HEK293 (cell line): ENCODE measurements around the gene BRD1.
A peak's percentile ranks its signal among the peaks of the same experiment; 100 is the strongest.

ENCODE experiments used
- CTCF ChIA-PET: fragments of 350-600 bp; formaldehyde crosslinking; extraction: SDS; loops from one replicate; lab custom pipeline; 2021; ENCODE audit warnings: antibody characterized with exemption; lab: Yijun Ruan, JAX
- POLR2A ChIA-PET: fragments of 300-600 bp; formaldehyde crosslinking; extraction: SDS; loops from one replicate; lab custom pipeline; 2020; ENCODE audit warnings: antibody characterized with exemption, inconsistent platforms; lab: Yijun Ruan, JAX
- H3K27ac ChIP-seq: fragments of 200-500 bp; sonication (Bioruptor generic); 2 replicates; pipeline ENCODE4 v1.5.1; 2014; ENCODE audit warnings: low read depth, low read length, control low read depth, inconsistent platforms; ENCODE audit errors: extremely low read depth
- H3K36me3 ChIP-seq, 2 experiments: fragments of 200-500 bp in 1 of 2; sonication (Bioruptor generic) in 1 of 2; 1 replicate in 1 of 2; 2 replicates in 1 of 2; pipeline ENCODE4 v1.5.1; 2014 to 2017; ENCODE audit warnings: inconsistent platforms in 2 of 2, low read length in 2 of 2; ENCODE audit not compliant: control insufficient read depth in 2 of 2, insufficient read depth in 1 of 2
- H3K4me1 ChIP-seq: fragments of 200-500 bp; sonication (Bioruptor generic); 2 replicates; pipeline ENCODE4 v1.5.1; 2014; ENCODE audit warnings: mild to moderate bottlenecking, low read length, inconsistent platforms; ENCODE audit not compliant: control insufficient read depth, insufficient read depth
- H3K4me3 ChIP-seq: 2 replicates; pipeline ENCODE4 v1.5.1; 2011; ENCODE audit warnings: low read depth, mild to moderate bottlenecking, control low read depth, low read length, moderate library complexity
- H3K9me3 ChIP-seq: fragments of 200-500 bp; sonication (Bioruptor generic); 2 replicates; pipeline ENCODE4 v1.5.1; 2014; ENCODE audit warnings: low read depth, low read length, inconsistent platforms; ENCODE audit not compliant: control insufficient read depth, insufficient read depth
- GLIS1 ChIP-seq: fragments of 450-650 bp; formaldehyde crosslinking; IDR thresholded peaks from 2 replicates; pipeline ENCODE4 v1.5.1; 2016; ENCODE audit warnings: missing biosample characterization, missing genetic modification characterization
- GLIS2 ChIP-seq: fragments of 450-650 bp; formaldehyde crosslinking; IDR thresholded peaks from 2 replicates; pipeline ENCODE4 v1.5.1; 2016; ENCODE audit warnings: missing biosample characterization, missing genetic modification characterization
- MZF1 ChIP-seq: fragments of 450-650 bp; formaldehyde crosslinking; IDR thresholded peaks from 2 replicates; pipeline ENCODE4 v1.5.1; 2017; ENCODE audit warnings: missing biosample characterization, missing genetic modification characterization, borderline replicate concordance
- SETDB1 ChIP-seq: IDR thresholded peaks from one replicate; pipeline ENCODE4 v1.6.1; 2017; ENCODE audit warnings: mild to moderate bottlenecking, low read length, moderate library complexity, mixed read lengths; ENCODE audit not compliant: insufficient read length
- YY1 ChIP-seq: fragments of 450-650 bp; formaldehyde crosslinking; IDR thresholded peaks from 2 replicates; pipeline ENCODE4 v1.5.1; 2018; ENCODE audit warnings: missing biosample characterization, missing genetic modification characterization
- ZBTB17 ChIP-seq: fragments of 450-650 bp; formaldehyde crosslinking; IDR thresholded peaks from 2 replicates; pipeline ENCODE4 v1.5.1; 2016; ENCODE audit warnings: missing biosample characterization, missing genetic modification characterization
- ZNF132 ChIP-seq: fragments of 450-650 bp; formaldehyde crosslinking; IDR thresholded peaks from 2 replicates; pipeline ENCODE4 v1.5.1; 2017; ENCODE audit warnings: missing biosample characterization, missing genetic modification characterization, borderline replicate concordance
- ZNF335 ChIP-seq: fragments of 450-650 bp; formaldehyde crosslinking; conservative IDR thresholded peaks from 2 replicates; pipeline ENCODE4 v1.5.1; 2016; ENCODE audit warnings: missing biosample characterization, missing genetic modification characterization
- ZNF585B ChIP-seq: fragments of 450-650 bp; formaldehyde crosslinking; IDR thresholded peaks from 2 replicates; pipeline ENCODE4 v1.5.1; 2016; ENCODE audit warnings: missing biosample characterization, missing genetic modification characterization
- ZNF747 ChIP-seq: fragments of 450-650 bp; formaldehyde crosslinking; IDR thresholded peaks from 2 replicates; pipeline ENCODE4 v1.5.1; 2016; ENCODE audit warnings: missing biosample characterization, missing genetic modification characterization
- ZSCAN23 ChIP-seq: fragments of 450-650 bp; formaldehyde crosslinking; IDR thresholded peaks from 2 replicates; pipeline ENCODE4 v1.5.1; 2016; ENCODE audit warnings: missing biosample characterization, missing genetic modification characterization
- TF ChIP-seq, protein P1 (sequence below): fragments of 450-650 bp; formaldehyde crosslinking; IDR thresholded peaks from 2 replicates; pipeline ENCODE4 v1.5.1; 2016; ENCODE audit warnings: missing biosample characterization, missing genetic modification characterization
- TF ChIP-seq, protein P2 (sequence below): fragments of 450-650 bp; formaldehyde crosslinking; IDR thresholded peaks from 2 replicates; pipeline ENCODE4; 2016; ENCODE audit warnings: missing biosample characterization, missing genetic modification characterization
- TF ChIP-seq, protein P3 (sequence below): fragments of 450-650 bp; formaldehyde crosslinking; IDR thresholded peaks from 2 replicates; pipeline ENCODE4 v1.5.0; 2017; ENCODE audit warnings: missing biosample characterization, missing genetic modification characterization, borderline replicate concordance
- TF ChIP-seq, protein P4 (sequence below): fragments of 450-650 bp; formaldehyde crosslinking; IDR thresholded peaks from 2 replicates; pipeline ENCODE4 v1.5.1; 2016; ENCODE audit warnings: missing biosample characterization, missing genetic modification characterization, borderline replicate concordance

BRD1 gene

DNA sequence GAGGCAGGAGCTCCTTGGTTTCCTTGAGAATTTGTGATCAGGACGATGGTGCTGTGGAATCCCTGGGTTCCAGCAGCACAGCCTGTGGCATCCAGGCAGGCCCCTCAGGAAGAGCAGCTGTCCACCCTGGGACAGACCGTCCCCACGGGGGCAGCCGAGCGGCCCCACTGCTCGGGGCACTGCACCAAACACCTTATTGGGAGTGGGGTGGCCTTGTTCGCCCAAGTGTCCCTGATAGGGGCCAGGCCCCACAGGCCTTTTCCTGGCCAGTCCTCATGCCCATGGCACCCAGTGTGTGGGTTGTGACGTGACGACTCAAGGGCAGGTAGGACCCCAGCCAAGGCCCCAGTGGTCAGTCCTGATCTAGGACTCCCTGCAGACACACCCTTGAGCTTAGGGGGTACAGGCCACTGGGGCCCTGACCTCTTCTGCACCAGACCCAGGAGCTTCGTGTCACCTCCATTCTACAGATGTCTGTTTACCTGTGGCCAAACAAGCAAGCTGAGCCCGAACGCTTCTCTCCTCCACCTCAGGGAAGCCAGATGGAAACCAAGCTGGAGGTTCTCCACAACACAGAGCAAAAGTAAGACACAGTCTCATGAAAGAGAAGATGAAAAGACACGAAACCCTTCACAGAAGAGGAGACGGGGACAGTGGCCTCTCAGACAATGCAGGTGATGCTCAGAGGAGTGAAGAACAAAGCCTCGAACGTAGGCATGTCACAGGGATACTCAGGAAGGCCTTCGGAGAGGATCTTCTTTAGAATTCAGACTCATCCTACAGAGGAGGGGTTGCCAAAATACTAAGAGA lies 1.6 kb upstream of the BRD1 start:
- H3K9me3 ChIP-seq = no peaks in the 10 kb centered on the region
- ChIA-PET CTCF (interaction anchor here (0.6 kb wide), 1 partner anchor 165 kb away, joined by 3 read pairs; no protein-coding TSS in a partner anchor), POLR2A (interaction anchor here (0.5 kb wide), 1 partner anchor 42 kb away, joined by 3 read pairs; no protein-coding TSS in a partner anchor)
- TF ChIP-seq MZF1 (tag by site-specific recombination) (no peak), ZNF335 (tag by site-specific recombination) (peak; percentile 48; the same call in 1 of the 2 replicates)
- TF ChIP-seq, protein P1, sequence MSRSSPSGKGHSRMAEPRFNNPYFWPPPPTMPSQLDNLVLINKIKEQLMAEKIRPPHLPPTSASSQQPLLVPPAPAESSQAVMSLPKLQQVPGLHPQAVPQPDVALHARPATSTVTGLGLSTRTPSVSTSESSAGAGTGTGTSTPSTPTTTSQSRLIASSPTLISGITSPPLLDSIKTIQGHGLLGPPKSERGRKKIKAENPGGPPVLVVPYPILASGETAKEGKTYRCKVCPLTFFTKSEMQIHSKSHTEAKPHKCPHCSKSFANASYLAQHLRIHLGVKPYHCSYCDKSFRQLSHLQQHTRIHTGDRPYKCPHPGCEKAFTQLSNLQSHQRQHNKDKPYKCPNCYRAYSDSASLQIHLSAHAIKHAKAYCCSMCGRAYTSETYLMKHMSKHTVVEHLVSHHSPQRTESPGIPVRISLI (tag by site-specific recombination) = no peak
- H3K4me3 ChIP-seq = no peak overlapping the region
- peaks cover 0 to 20% of the 10 kb centered on the region in 2 experiments; a peak in 1 of 3 replicates for H3K36me3 ChIP-seq
- no peak overlapping the region for H3K27ac ChIP-seq
- peaks cover 4% of the 10 kb centered on the region for H3K4me1 ChIP-seq

DNA sequence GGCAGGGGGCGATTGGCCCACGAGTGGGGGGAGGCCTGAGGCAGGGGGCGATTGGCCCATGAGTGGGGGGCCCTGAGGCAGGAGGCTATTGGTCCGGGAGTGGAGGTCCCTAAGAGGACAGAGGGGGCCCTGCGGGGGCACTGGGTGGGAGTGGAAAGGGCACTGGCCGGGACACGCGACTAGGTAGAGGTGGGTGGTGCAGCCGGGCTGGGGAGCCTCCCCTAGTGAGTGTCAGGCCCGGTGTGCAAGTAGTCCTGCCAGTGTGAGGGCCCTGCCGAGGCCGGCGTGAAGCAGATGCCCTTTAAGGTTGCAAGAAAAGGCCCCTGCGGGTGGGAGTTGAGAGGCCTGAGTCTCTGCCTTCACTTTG lies 909 bp upstream of the BRD1 start:
- TF ChIP-seq ZBTB17 (tag by site-specific recombination) (no peak), ZNF335 (tag by site-specific recombination) (0 out of 2 replicates have a peak, but pooled peaks have one; percentile 4)
- H3K4me3 ChIP-seq = no peak overlapping the region
- ChIA-PET POLR2A (interaction anchor here (0.5 kb wide), 1 partner anchor 43 kb away, joined by 3 read pairs; no protein-coding TSS in a partner anchor), CTCF (no interaction called here)
- H3K4me1 ChIP-seq = peaks cover 4% of the 10 kb centered on the region
- no peak overlapping the region for H3K27ac ChIP-seq
- H3K36me3 ChIP-seq = peaks cover 0 to 27% of the 10 kb centered on the region in 2 experiments; a peak in 1 of 3 replicates
- no peaks in the 10 kb centered on the region for H3K9me3 ChIP-seq

DNA sequence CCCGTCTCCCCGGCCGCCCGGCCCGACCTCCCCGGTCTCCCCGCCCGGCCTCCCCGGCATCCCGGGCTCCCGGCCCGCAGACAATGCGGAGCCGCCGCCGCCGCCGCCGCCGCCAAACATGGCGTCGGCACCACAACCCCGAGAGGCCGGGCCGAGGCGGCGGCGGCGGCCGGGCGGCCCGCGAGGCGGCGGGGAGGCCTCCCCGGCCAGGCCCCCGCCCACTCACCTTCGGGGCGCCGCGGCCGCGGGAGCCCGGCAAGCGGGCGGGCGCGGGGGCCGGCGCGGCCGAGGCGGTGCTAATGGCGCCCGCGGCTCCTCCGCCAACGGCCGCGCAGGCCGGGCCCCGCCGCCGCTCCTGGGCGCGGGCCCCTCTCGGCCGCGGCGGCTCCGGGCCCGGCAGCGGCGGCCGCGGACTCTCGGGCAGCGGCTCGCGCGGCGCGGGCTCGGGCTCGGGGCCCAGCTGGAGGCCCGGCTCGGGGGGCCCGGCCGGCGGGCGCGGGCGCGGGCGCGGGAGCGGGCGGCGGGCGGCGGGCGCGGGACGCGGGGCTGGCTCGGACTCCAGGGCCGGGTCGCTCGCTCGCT lies 311 bp downstream of the BRD1 start:
- TF ChIP-seq, protein P2, sequence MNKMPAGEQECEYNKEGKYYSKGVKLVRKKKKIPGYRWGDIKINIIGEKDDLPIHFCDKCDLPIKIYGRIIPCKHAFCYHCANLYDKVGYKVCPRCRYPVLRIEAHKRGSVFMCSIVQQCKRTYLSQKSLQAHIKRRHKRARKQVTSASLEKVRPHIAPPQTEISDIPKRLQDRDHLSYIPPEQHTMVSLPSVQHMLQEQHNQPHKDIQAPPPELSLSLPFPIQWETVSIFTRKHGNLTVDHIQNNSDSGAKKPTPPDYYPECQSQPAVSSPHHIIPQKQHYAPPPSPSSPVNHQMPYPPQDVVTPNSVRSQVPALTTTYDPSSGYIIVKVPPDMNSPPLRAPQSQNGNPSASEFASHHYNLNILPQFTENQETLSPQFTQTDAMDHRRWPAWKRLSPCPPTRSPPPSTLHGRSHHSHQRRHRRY = no peak
- TF ChIP-seq, protein P3, sequence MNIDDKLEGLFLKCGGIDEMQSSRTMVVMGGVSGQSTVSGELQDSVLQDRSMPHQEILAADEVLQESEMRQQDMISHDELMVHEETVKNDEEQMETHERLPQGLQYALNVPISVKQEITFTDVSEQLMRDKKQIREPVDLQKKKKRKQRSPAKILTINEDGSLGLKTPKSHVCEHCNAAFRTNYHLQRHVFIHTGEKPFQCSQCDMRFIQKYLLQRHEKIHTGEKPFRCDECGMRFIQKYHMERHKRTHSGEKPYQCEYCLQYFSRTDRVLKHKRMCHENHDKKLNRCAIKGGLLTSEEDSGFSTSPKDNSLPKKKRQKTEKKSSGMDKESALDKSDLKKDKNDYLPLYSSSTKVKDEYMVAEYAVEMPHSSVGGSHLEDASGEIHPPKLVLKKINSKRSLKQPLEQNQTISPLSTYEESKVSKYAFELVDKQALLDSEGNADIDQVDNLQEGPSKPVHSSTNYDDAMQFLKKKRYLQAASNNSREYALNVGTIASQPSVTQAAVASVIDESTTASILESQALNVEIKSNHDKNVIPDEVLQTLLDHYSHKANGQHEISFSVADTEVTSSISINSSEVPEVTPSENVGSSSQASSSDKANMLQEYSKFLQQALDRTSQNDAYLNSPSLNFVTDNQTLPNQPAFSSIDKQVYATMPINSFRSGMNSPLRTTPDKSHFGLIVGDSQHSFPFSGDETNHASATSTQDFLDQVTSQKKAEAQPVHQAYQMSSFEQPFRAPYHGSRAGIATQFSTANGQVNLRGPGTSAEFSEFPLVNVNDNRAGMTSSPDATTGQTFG = no peak
- no peak for TF ChIP-seq GLIS2 (tag by site-specific recombination)
- 0 out of 2 replicates have a peak, but pooled peaks have one; percentile 1 for TF ChIP-seq YY1 (tag by site-specific recombination)
- ChIA-PET POLR2A (no interaction called here), CTCF (no interaction called here)

DNA sequence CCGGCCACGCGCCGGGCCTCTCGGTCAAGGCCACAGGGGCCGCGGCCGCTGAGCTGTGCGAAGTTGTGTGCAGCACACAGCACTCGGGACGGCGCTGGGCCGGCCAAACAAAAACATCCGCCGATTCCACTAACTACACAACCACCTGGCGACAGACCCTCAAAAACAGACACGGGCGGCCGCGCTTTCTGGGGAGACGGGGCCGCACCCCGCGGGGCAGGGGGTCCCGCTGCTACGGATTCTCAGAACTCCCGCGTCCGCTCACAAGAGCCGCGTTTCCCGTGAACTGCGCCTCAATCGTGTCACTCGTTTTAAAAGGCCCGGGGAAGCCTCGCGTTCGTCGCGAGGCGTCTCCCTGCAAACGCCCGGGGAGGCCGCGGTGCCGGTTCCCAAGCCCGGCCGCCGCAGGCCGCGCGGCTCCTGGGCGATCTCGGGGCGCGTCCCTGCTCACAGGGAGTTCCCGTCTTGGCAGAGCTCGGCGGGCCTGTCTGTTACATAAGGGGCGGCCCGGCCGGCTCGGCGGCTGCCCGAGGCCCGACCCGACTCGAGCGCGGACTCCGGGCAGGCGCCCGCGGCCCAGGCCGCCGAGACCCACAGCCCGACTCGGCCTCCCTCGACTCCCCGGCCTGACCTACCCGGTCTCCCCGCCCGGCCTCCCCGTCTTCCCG lies 936 bp downstream of the BRD1 start:
- Histone ChIP-seq H3K27ac (peak overlapping the region; percentile 89), H3K36me3 (peaks cover 15 to 45% of the 10 kb centered on the region in 2 experiments), H3K4me1 (peaks cover 4% of the 10 kb centered on the region), H3K4me3 (peak overlapping the region; percentile 69), H3K9me3 (no peaks in the 10 kb centered on the region)
- POLR2A ChIA-PET = interaction anchor here (0.9 to 1.3 kb wide), 4 partner anchors 9 to 92 kb away, joined by 3 to 4 read pairs (median 4); partner anchors contain the start of genes ALG12 and CRELD2
- CTCF ChIA-PET = interaction anchor here (0.7 kb wide), 1 partner anchor 29 kb away, joined by 3 read pairs; no protein-coding TSS in a partner anchor
- no peak for TF ChIP-seq ZSCAN23 (tag by site-specific recombination)
- no peak for TF ChIP-seq GLIS1 (tag by site-specific recombination)
- TF ChIP-seq ZNF585B (tag by site-specific recombination) = no peak
- TF ChIP-seq, protein P4, sequence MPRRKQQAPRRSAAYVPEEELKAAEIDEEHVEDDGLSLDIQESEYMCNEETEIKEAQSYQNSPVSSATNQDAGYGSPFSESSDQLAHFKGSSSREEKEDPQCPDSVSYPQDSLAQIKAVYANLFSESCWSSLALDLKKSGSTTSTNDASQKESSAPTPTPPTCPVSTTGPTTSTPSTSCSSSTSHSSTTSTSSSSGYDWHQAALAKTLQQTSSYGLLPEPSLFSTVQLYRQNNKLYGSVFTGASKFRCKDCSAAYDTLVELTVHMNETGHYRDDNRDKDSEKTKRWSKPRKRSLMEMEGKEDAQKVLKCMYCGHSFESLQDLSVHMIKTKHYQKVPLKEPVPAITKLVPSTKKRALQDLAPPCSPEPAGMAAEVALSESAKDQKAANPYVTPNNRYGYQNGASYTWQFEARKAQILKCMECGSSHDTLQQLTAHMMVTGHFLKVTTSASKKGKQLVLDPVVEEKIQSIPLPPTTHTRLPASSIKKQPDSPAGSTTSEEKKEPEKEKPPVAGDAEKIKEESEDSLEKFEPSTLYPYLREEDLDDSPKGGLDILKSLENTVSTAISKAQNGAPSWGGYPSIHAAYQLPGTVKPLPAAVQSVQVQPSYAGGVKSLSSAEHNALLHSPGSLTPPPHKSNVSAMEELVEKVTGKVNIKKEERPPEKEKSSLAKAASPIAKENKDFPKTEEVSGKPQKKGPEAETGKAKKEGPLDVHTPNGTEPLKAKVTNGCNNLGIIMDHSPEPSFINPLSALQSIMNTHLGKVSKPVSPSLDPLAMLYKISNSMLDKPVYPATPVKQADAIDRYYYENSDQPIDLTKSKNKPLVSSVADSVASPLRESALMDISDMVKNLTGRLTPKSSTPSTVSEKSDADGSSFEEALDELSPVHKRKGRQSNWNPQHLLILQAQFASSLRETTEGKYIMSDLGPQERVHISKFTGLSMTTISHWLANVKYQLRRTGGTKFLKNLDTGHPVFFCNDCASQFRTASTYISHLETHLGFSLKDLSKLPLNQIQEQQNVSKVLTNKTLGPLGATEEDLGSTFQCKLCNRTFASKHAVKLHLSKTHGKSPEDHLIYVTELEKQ (tag by site-specific recombination) = no peak
- TF ChIP-seq ZBTB17 (tag by site-specific recombination) = no peak
- TF ChIP-seq SETDB1 = no peak
- TF ChIP-seq ZNF132 (tag by site-specific recombination) = no peak
- no peak for TF ChIP-seq MZF1 (tag by site-specific recombination)
- TF ChIP-seq ZNF747 (tag by site-specific recombination) = no peak

More for the DNA sequence above, 311 bp downstream of the BRD1 start:
- Histone ChIP-seq H3K36me3 (peaks cover 11 to 39% of the 10 kb centered on the region in 2 experiments), H3K9me3 (no peaks in the 10 kb centered on the region), H3K4me1 (peaks cover 4% of the 10 kb centered on the region), H3K4me3 (peak overlapping the region; percentile 69), H3K27ac (peak overlapping the region; percentile 89)
